ENCODE data around the gene PRSS58. TPM values are rescaled to one million over a fixed set of nuclear protein-coding genes. Genes with fewer than 3 reads are reported as not detected.

The PRSS58 gene
- not detected in 2 replicates for total RNA-seq

DNA sequence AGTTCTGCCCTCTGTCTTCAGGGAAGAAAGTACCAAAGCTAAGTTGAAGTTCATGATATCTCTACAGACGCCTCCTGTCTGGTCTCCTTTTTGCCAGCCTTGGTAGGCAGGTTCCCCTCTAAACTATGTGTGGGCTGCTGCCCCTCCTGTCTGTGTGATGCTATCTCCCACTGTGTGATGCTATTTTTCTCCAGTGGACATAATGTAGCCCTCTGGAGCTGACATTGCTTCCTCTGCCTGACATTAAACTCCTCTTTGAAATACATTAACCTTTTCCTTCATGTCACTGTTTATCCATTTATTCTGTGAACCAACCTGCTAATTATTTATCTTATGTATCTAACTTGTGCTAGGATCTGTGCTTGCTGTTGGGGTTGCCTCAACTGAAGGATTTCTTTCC is at the start of gene PRSS58:
TSS of gene PRSS58 (minus strand) at position 101 of the 400 bp plus-strand sequence. CDS start 351 bp downstream, outside the sequence.
- intact Hi-C loops (cut with micrococcal nuclease): no loop called here

DNA sequence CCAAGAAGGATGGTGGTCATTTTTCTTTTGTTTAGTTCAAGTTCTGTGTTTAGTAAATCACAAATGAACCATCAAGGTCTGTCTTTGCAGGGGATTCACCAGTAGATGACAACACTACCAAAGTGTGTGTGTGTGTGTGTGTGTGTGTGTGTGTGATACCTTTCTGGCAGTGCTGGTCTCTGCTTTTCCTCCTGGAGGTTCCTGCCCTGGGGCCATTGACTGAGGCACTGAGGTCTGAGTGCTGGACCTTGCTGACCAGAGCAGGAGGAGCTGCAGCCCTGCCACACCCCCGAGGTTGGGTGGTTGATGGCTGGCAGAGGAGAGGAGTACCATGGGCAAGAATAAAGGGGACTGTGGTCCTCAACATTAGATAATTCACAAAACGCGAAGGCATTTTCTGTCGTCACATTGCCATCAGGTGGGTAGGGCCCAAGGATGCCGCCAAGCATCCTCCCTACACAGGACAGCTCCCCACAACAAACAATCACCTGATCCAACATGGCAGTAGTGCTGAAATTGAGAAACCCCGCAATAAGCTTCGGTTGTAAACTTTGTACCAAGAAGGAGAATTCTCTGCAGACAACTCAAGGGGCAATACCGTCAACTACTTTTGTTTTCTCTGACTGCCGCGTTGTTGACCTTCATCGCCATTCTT is 49.5 kb upstream of the PRSS58 start:
- intact Hi-C loops (cut with micrococcal nuclease): no loop called here

- intact Hi-C loops (cut with micrococcal nuclease): loop anchor here (1.0 to 5.0 kb wide), 3 partner anchors 508 to 911 kb away; no protein-coding TSS in a partner anchor
These were observed 45.8 kb upstream of the PRSS58 start for GRCh38 chr7:142303650-142304049.

DNA sequence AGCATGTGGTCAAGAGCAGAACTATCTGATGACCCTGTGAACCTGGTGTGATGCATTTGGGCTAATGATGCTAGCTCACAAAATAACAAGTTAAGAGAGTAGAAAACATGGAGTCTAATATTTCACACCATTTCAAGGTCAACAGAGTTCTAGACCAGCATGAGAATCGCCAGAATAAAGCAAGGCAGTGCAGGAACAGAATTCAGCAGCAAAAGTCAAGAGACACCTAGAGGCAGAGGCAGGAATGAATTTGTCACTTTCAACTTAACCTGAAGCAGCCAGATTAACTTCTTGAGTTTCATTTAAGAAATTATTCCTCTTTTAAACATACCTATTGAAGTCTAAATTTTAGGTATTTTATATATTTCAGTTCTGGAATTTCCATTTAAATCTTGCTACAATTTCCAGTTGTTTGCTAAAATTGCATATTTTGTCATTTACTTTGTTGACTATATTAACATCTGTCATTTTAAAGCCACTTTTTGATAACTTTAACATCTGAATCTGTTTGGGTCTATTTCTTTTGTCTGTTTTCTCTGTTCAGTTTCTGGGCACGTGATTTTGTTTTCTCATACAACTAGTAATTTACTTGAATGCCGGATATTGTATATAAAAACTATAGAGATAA is 44.2 kb upstream of the PRSS58 start:
- intact Hi-C loops (cut with micrococcal nuclease): loop anchor here (1.0 to 5.0 kb wide), 4 partner anchors 326 to 913 kb away; no protein-coding TSS in a partner anchor

- intact Hi-C loops (cut with micrococcal nuclease): loop anchor here (5.0 kb wide), 1 partner anchor 551 kb away; no protein-coding TSS in a partner anchor
These were observed 43.4 kb upstream of the PRSS58 start for GRCh38 chr7:142301299-142301698.

GRCh38 chr7:142300689-142301088 is 42.8 kb upstream of the PRSS58 start:
- intact Hi-C loops (cut with micrococcal nuclease): loop anchor here (5.0 kb wide), 1 partner anchor 552 kb away; no protein-coding TSS in a partner anchor

- intact Hi-C loops (cut with micrococcal nuclease): no loop called here
These were observed 41.5 kb upstream of the PRSS58 start for GRCh38 chr7:142299237-142299781.

DNA sequence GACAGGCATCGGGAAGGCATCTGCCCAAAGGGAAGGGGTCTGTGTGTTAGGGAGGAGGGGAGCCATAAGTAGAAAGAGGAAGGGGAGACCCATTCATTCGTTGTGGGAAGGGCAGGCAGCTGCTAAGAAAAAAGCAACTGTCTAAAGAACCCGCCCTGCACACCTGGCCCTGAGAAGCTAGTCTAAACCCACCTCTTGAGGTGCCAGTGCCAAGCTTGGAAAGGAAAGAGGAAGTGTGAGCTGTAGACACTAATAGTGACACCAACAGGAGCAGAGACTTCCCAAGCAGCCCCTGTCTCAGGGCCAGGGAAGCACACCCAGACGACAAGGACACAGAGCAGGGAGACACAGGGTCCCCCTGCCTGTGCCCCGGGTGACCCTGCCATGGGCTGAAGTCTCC is 40.8 kb upstream of the PRSS58 start:
- intact Hi-C loops (cut with micrococcal nuclease): no loop called here

GRCh38 chr7:142298009-142298408 is 40.2 kb upstream of the PRSS58 start:
- intact Hi-C loops (cut with micrococcal nuclease): no loop called here

DNA sequence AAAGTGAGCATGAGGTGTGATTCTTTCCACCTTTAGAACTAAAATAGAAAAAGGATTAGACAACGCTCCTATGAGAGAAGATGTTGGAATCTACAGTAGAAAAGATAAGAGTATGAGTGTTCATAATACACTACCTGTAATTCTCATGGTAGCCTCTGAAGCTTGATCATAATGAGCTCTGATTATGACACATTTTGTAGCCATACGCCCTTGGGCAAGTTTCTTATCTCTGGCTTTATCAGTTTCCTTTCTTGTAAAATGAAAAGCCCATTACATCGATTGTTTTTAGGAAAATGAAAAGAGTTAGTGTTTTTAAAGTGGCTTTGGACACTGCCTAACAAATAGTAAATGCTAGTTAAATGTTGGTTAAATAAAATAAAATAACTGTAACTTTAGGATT is 22.4 kb upstream of the PRSS58 start:
- intact Hi-C loops (cut with micrococcal nuclease): no loop called here

DNA sequence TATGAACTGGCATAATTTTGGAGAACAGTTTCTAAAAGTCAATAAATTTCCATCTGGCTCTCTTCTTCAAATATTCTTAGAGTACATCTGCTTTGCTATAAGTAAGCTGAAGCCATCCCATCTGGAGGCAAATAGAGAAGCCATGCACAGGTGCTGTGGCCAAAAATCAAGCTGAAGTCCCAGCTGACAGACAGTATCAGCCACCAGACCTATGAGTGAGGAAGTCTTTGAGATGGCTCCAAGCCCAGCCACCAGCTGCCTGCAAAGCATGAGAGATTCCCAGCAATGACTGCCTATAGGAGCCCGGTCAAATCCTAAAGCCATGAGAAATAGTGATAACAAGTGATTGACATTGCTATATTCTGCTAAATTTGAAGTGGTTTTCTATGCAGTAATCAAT is 21.7 kb upstream of the PRSS58 start:
- intact Hi-C loops (cut with micrococcal nuclease): no loop called here

DNA sequence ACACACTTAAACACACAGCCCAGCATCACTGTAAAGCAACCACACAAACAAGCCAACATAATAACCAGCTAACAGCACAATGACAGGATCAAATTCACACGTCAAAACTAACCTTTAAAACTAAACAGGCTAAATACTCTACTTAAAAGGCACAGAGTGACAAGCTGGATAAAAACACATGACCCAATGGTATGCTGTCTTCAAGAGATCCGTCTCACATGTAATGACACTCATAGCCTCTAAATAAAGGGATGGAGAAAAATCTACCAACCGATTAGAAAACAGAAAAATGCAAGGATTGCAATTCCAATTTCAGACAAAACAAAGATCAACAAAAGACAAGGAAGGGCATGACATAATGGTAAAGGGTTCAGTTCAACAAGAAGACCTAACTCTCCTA is 17.2 kb upstream of the PRSS58 start:
- intact Hi-C loops (cut with micrococcal nuclease): no loop called here

DNA sequence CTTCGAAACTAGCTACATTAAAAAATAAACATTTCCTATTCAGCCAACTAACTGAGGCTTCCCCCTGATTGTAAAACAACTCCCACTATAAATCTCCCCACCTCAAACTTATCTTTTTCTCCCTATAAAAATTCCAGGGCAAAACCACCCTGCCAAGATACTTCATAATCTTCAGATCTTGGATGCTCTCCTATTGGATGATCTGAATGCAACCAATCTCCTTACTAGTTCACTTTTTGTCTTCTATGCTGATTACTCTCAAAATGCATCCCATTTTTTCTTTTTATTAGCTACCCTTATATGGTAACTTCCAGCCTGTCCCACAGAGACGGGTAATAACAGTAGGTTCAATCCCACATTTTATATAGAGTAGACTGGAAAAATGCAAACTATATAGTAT is 15.0 kb upstream of the PRSS58 start:
- intact Hi-C loops (cut with micrococcal nuclease): no loop called here

- intact Hi-C loops (cut with micrococcal nuclease): no loop called here
These were observed 5.9 kb upstream of the PRSS58 start for GRCh38 chr7:142263598-142264380.

GRCh38 chr7:142250705-142251104 is 7.2 kb downstream of the PRSS58 start:
- intact Hi-C loops (cut with micrococcal nuclease): no loop called here

DNA sequence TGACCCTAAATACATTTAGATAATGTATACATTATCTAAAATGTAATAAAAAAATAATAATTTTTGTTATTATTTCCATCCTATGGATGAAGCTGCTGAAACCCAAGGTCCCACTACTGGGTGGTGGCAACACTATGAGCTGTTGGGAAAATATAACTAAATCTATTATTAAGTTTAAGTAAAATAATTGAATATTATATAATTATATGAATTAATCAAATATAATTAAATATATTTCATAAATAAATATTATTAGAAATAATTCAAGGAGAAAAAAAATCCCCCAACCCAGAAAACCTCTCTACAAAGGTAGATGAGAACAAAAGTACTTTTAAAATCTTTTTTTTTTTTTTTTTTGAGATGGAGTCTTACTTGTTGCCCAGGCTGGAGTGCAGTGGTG is 7.9 kb downstream of the PRSS58 start:
- intact Hi-C loops (cut with micrococcal nuclease): no loop called here

GRCh38 chr7:142248166-142249160 is 9.4 kb downstream of the PRSS58 start:
- intact Hi-C loops (cut with micrococcal nuclease): no loop called here

- intact Hi-C loops (cut with micrococcal nuclease): no loop called here
These were observed 14.0 kb downstream of the PRSS58 start for GRCh38 chr7:142243823-142244222.

- intact Hi-C loops (cut with micrococcal nuclease): no loop called here
These were observed 17.3 kb downstream of the PRSS58 start for GRCh38 chr7:142240546-142240945.

DNA sequence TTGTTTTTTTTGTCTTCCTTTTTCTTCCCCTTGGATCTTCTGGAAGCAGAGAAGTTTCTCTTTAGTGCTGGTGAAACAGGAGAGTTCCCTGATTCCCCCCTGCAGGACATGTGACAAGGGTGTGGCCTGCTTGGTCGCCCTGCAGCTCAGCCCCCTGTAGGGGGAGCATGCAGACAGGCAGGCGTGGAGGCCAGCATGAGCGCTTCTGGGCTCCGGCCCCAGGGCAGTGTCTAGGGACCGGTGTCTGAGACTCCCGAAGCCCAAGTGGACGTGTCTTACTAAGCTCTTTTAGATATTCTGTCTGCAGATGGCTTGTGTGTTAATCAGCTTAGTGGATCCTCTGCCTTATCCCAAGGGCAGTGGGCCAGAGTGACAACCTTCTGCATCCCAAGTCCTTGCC is 26.1 kb downstream of the PRSS58 start:
- intact Hi-C loops (cut with micrococcal nuclease): no loop called here

All from T-helper 1 cell treated with Interleukin-12 subunit alpha and Interleukin-12 subunit beta and Interleukin-4 antibody, amounts not matched to agents 30 ng/mL and 1 ng/mL, for 36 hours (primary cell).